SK-MEL-5 (cell line): ENCODE measurements around the gene CHD9NB. TPM values are rescaled to one million over a fixed set of nuclear protein-coding genes. Genes with fewer than 3 reads are reported as not detected.
"Not testable (repeated sequence)": the region's sequence is repeated elsewhere in the genome, so short reads cannot be mapped to it uniquely, and the experiment has no call there.

Experiments used
- DNase-seq: peaks from one replicate; pipeline ENCODE4 v3.0.0-alpha.2; 2016; ENCODE audit warnings: low read depth, low spot score
- in situ Hi-C: cut with HindIII; loops from 2 replicates; pipeline ENCODE4 v1.10.0; 2016; ENCODE audit warnings: low sequenced_read_pairs, high pct_unique_total_duplicates, low pct_unique_long_range_greater_than_20kb
- total RNA-seq: library from RNA; depleted of rRNA; stranded (reverse); fragments of >200 nt; shearing (Covaris generic); gene quantifications from 2 replicates; pipeline ENCODE4 v1.2.3, GENCODE V29; 2014

CHD9NB gene
- total RNA-seq, 1 experiment from 2014 or later = 1.2 TPM

GRCh38 chr16:53045341-53046220 is 7.1 kb downstream of the CHD9NB start:
- in situ Hi-C loops = no loop called here
- DNase-seq = no peak

- in situ Hi-C loops = no loop called here
- DNase-seq = no peak
Observed at GRCh38 chr16:53043986-53044601, 8.6 kb downstream of the CHD9NB start.

GRCh38 chr16:53043428-53043831 is 9.3 kb downstream of the CHD9NB start:
- in situ Hi-C loops = no loop called here
- DNase-seq = no peak

GRCh38 chr16:53042235-53042701 is 10.4 kb downstream of the CHD9NB start:
- DNase-seq = no peak
- in situ Hi-C loops = no loop called here

- in situ Hi-C loops = no loop called here
- DNase-seq = no peak
Observed at GRCh38 chr16:53041320-53042051, 11.2 kb downstream of the CHD9NB start.

- no peak for DNase-seq
- in situ Hi-C loops = no loop called here
Observed at GRCh38 chr16:53040788-53041187, 11.9 kb downstream of the CHD9NB start.

- in situ Hi-C loops, DNase-seq: not testable (repeated sequence)
Observed at GRCh38 chr16:53036711-53037110, 16.0 kb downstream of the CHD9NB start.

- DNase-seq = no peak
- in situ Hi-C loops = no loop called here
Observed at GRCh38 chr16:53036066-53036465, 16.6 kb downstream of the CHD9NB start.

GRCh38 chr16:53035176-53035942 is 17.3 kb downstream of the CHD9NB start:
- in situ Hi-C loops = no loop called here
- no peak for DNase-seq

GRCh38 chr16:53034306-53034705 is 18.4 kb downstream of the CHD9NB start:
- no peak for DNase-seq
- in situ Hi-C loops = no loop called here

GRCh38 chr16:53031323-53031942 is 21.3 kb downstream of the CHD9NB start:
- in situ Hi-C loops = no loop called here
- DNase-seq = no peak

- in situ Hi-C loops = no loop called here
- no peak for DNase-seq
Observed at GRCh38 chr16:53029971-53030370, 22.7 kb downstream of the CHD9NB start.

- DNase-seq = no peak
- in situ Hi-C loops = no loop called here
Observed at GRCh38 chr16:53024045-53024444, 28.7 kb downstream of the CHD9NB start.

GRCh38 chr16:53022374-53022773 is 30.3 kb downstream of the CHD9NB start:
- in situ Hi-C loops = no loop called here
- DNase-seq = peak; percentile 67

- in situ Hi-C loops = no loop called here
- no peak for DNase-seq
Observed at GRCh38 chr16:53018834-53019416, 33.8 kb downstream of the CHD9NB start.

GRCh38 chr16:53014287-53014686 is 38.4 kb downstream of the CHD9NB start:
- in situ Hi-C loops = no loop called here
- DNase-seq = no peak

- in situ Hi-C loops = no loop called here
Observed at GRCh38 chr16:53007095-53007494, 45.6 kb downstream of the CHD9NB start.

More at GRCh38 chr16:53007095-53007494, 45.6 kb downstream of the CHD9NB start:
- peak; percentile 4 for DNase-seq
